NCI-H69 (cell line): ENCODE results near the gene SPRED2.
"Not testable (repeated sequence)": the region's sequence is repeated elsewhere in the genome, so short reads cannot be mapped to it uniquely, and the experiment has no call there.

Source experiments
- DNase-seq: peaks from one replicate; lab custom pipeline; 2025; lab: John Stamatoyannopoulos, UW

The SPRED2 gene

GRCh38 chr2:65343386-65343785 is 89.0 kb downstream of the SPRED2 start:
- DNase-seq = no peak

- no peak for DNase-seq
Measured at GRCh38 chr2:65340898-65341681, 91.3 kb downstream of the SPRED2 start.

GRCh38 chr2:65339648-65340047 is 92.8 kb downstream of the SPRED2 start:
- no peak for DNase-seq

DNA sequence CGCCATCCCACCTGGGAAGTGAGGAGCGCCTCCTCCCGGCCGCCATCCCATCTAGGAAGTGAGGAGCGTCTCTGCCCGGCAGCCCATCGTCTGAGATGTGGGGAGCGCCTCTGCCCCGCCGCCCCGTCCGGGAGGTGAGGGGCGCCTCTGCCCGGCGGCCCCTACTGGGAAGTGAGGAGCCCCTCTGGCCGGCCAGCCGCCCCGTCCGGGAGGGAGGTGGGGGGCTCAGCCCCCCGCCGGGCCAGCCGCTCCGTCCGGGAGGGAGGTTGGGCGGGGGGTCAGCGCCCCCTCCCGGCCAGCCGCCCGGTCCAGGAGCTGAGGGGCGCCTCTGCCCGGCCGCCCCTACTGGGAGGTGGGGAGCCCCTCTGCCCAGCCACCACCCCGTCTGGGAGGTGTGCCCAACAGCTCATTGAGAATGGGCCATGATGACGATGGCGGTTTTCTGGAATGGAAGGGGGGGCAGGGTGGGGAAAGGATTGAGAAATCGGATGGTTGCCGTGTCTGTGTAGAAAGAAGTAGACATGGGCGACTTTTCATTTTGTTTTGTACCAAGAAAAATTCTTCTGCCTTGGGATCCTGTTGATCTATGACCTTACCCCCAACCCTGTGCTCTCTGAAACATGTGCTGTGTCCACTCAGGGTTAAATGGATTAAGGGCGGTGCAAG is 93.4 kb downstream of the SPRED2 start:
- not testable (repeated sequence) for DNase-seq

GRCh38 chr2:65337915-65338314 is 94.5 kb downstream of the SPRED2 start:
- DNase-seq = not testable (repeated sequence)

DNA sequence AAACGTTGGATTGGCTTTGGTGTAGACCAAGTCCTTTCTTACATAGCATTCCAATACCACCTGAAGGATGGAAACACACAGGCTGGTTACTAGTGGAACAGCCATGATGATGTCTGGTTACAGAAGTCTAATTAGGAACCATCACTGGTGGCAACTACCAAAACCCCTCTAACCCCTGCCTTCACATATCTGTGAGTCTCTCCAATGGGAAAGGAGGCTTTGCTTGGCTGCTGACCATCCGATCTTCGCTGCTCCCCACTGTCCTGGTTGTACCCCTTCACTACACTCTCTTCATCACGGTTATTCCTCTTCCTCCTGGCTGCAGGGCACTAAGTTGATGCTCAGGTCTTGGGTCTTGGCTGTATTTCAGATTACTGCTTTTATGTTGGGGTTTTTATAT is 97.7 kb downstream of the SPRED2 start:
- DNase-seq = no peak

DNA sequence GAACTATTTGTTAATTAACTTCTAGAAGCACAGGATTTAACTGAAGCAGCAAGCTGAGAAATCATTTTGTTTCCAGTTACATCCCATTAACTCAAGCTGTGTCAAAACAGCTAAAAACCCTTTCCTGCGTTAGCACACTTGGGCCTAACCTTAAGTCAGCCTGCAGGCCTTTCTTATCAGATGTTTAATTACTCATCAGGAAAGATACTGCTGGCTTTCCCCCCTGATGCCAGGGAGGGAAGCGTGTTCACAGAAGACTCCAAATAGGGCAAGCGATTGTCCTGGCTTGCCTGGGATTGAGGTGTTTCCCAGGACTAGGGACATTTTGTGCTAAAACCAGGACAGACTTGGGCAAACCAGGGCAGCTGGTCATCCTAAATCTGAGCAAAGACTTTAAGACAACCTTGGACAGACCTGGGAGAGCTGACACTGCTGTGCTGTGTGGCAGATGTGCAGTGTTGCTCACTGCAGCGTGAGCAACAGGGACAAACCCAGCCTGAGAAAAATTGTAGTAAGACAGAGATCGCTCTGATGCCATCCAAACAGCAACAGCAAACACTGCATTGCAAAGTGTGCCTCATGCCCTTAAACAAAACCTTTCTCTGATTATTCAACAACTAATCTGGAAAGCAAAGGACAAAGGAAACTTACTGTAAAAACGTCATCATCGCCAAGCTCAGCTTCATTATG is 100.9 kb downstream of the SPRED2 start:
- no peak for DNase-seq

DNA sequence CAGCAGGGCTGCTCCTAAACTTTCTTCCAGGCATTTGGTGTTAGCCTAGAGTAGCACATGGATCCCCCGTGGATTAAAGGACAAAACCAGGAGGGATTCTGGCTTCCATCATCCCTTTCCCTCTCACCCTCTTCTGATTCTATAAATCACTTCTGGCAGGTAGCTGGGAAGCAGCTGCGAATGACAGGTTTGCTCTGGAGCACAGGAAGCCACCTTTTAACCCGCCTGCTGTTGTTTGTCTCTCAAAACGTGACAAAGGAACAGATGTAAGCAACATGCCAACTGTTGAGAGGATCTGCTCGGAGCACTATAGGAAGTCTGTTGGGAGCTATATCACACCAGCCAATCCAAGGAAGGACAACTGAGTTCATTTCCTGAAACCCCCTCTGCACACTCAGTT is 102.9 kb downstream of the SPRED2 start:
- DNase-seq = peak; percentile 87

DNA sequence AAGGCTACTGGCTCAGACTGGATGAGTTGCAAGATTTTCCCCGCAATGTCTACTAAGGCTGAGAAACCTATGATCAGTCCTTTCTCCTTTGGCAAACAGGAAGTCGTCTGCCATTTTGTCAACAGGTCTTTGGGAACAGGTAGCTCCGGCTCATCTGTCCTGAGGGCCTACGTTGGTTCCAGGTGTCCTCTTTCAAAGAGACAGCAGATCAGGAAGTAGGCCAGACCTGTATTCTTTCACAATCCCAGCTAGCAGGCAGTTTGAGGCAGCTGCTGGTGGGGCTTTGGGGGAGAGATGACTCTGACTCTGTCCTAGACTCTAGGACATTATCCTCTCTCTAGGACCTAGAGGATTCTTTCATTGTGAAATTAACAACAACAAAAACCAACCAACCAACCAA is 106.1 kb downstream of the SPRED2 start:
- DNase-seq = peak; percentile 43

- no peak for DNase-seq
Measured at GRCh38 chr2:65325066-65325465, 107.3 kb downstream of the SPRED2 start.

- no peak for DNase-seq
Measured at GRCh38 chr2:65320946-65321345, 111.5 kb downstream of the SPRED2 start.

- DNase-seq = no peak
Measured at GRCh38 chr2:65320042-65320725, 112.2 kb downstream of the SPRED2 start.

- DNase-seq = no peak
Measured at GRCh38 chr2:65319674-65320041, 112.7 kb downstream of the SPRED2 start.

DNA sequence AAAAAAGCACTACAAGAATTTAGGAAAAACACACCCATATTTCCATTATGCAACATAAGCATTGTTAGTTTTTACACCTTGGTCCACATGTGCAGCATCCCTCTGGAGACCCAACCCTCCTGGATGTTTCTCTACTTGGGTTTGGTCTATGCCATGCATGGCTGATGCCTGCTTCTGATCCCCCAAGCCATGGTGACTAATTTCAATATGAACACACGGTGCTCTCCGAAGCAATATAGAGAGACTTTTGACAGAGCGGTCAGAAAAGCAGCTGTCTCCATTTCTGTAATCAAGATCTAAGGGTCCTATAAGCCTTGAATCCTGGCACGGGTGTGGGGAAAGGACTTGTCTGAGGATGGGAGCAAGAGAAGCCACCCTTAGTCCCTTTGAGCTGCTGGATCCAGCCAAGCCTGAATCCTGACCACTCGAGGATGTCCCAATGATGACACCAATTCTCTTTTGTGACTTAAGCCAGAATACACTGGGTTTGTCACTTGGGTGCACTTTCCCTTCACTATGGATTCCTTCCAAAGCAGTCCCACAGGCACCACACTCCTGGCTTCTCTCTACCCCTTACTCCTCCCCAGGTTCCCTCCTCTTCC is 113.2 kb downstream of the SPRED2 start:
- DNase-seq = no peak

GRCh38 chr2:65317841-65318240 is 114.6 kb downstream of the SPRED2 start:
- DNase-seq = no peak

- DNase-seq = not testable (repeated sequence)
Measured at GRCh38 chr2:65317351-65317750, 115.0 kb downstream of the SPRED2 start.

- DNase-seq = no peak
Measured at GRCh38 chr2:65316072-65316471, 116.3 kb downstream of the SPRED2 start.

- no peak for DNase-seq
Measured at GRCh38 chr2:65314801-65315441, 117.5 kb downstream of the SPRED2 start.

DNA sequence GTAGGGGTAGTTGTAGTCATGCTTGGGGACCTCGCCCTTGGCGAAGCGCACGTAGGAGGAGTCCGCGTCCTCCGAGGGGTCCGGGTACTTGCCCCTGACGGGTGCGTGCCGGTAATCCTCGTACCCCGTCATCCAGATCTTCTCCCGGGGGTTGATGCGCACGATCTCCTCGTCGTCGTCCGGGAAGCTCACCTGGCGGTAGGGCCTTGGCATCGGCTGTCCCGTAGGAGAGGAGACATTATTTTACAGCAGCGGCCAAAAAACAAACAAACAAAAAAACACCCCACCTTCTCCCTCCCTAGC is 118.5 kb downstream of the SPRED2 start:
- DNase-seq = no peak

DNA sequence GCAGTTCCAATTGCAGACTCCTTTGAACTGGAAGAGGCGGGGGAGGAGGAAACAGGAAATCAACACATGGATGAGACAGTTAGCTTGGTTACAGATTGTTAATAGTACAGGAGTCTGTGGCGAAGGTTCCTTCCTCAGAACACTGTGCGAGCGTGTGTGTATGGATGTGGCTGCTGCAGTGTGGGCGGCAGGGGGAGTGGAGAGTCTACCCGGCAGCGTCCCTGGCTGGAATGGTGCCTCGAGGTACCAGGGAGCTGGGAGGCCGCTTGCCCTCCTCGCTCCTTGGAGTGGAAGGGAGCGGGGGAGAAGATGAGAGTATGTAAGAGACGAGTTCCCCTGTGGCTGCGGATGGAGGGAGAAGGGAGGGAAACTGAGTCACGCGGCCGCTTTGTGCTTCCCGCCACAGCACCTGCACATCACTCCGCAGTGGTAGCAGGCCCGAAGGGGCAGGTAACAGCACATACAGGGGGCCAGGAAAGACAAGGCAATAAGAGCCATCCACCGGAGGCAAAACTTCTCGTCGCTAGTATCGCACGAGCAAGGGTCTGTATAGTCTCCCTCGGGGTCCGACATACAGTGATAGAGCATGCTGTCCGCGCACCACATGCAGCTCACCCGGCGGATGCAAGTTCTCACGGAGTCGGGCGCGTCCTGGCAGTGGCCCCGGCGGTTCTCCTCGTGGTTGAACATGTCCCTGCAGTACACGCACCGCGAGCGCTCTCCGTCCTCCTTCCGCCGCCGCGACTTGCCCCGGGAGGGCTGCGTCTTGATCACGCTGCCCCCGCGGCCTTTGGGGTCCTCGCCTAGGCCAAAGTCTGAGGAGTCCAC is 119.1 kb downstream of the SPRED2 start:
- no peak for DNase-seq

GRCh38 chr2:65311596-65311995 is 120.8 kb downstream of the SPRED2 start:
- no peak for DNase-seq
